HG02642 (cell line): Measurements from ENCODE around the gene AAK1.
"Not testable (repeated sequence)": the region's sequence is repeated elsewhere in the genome, so short reads cannot be mapped to it uniquely, and the experiment has no call there.

Experiments used
- ATAC-seq: cut with Tn5 transposase; IDR thresholded peaks from one replicate; pipeline ENCODE4 v1.9.1; 2021; ENCODE audit warnings: mild to moderate bottlenecking; ENCODE audit not compliant: unreplicated experiment, poor library complexity

The AAK1 gene

GRCh38 chr2:69579536-69579935 lies 64.0 kb downstream of the AAK1 start:
- no peak for ATAC-seq

GRCh38 chr2:69578198-69578540 lies 65.4 kb downstream of the AAK1 start:
- ATAC-seq = no peak

GRCh38 chr2:69577467-69578197 lies 65.9 kb downstream of the AAK1 start:
- ATAC-seq = no peak

- ATAC-seq = no peak
These were observed 66.7 kb downstream of the AAK1 start for GRCh38 chr2:69576880-69577279.

GRCh38 chr2:69575926-69576325 lies 67.6 kb downstream of the AAK1 start:
- ATAC-seq = no peak

GRCh38 chr2:69575371-69575770 lies 68.2 kb downstream of the AAK1 start:
- ATAC-seq = not testable (repeated sequence)

- no peak for ATAC-seq
These were observed 70.9 kb downstream of the AAK1 start for GRCh38 chr2:69572641-69573040.

- no peak for ATAC-seq
These were observed 72.3 kb downstream of the AAK1 start for GRCh38 chr2:69571189-69571588.

GRCh38 chr2:69570474-69570873 lies 73.1 kb downstream of the AAK1 start:
- no peak for ATAC-seq

- ATAC-seq = no peak
These were observed 75.6 kb downstream of the AAK1 start for GRCh38 chr2:69567909-69568300.

- ATAC-seq = no peak
These were observed 76.2 kb downstream of the AAK1 start for GRCh38 chr2:69567157-69567908.

GRCh38 chr2:69566669-69567068 lies 76.9 kb downstream of the AAK1 start:
- ATAC-seq = no peak

- peak; percentile 71 for ATAC-seq
These were observed 78.1 kb downstream of the AAK1 start for GRCh38 chr2:69565431-69565839.

GRCh38 chr2:69564604-69565003 lies 78.9 kb downstream of the AAK1 start:
- ATAC-seq = no peak

GRCh38 chr2:69563021-69563420 lies 80.5 kb downstream of the AAK1 start:
- ATAC-seq = no peak

GRCh38 chr2:69561101-69561500 lies 82.4 kb downstream of the AAK1 start:
- ATAC-seq = no peak

GRCh38 chr2:69560147-69560482 lies 83.4 kb downstream of the AAK1 start:
- ATAC-seq = no peak

GRCh38 chr2:69559442-69560146 lies 83.9 kb downstream of the AAK1 start:
- ATAC-seq = peak; percentile 67

- no peak for ATAC-seq
These were observed 87.5 kb downstream of the AAK1 start for GRCh38 chr2:69556008-69556407.

GRCh38 chr2:69554981-69555380 lies 88.6 kb downstream of the AAK1 start:
- ATAC-seq = peak; percentile 64

GRCh38 chr2:69554568-69554967 lies 89.0 kb downstream of the AAK1 start:
- ATAC-seq = peak; percentile 3
